GM19468 (cell line): ENCODE results near the gene TLCD2.
"Not testable (repeated sequence)": the region's sequence is repeated elsewhere in the genome, so short reads cannot be mapped to it uniquely, and the experiment has no call there.

Source experiments
- ATAC-seq: cut with Tn5 transposase; IDR thresholded peaks from one replicate; pipeline ENCODE4 v1.9.1; 2021; ENCODE audit warnings: mild to moderate bottlenecking, moderate library complexity, moderate number of reproducible peaks; ENCODE audit not compliant: unreplicated experiment; ENCODE audit errors: extremely low read depth

TLCD2 gene

GRCh38 chr17:1718362-1719165 lies 8.4 kb upstream of the TLCD2 start:
- ATAC-seq, result no peak

GRCh38 chr17:1716912-1717695 lies 6.9 kb upstream of the TLCD2 start:
- ATAC-seq, result peak; percentile 37

GRCh38 chr17:1716076-1716911 lies 6.1 kb upstream of the TLCD2 start:
- ATAC-seq, result peak; percentile 71

- no peak for ATAC-seq
These were observed 5.6 kb upstream of the TLCD2 start for GRCh38 chr17:1715803-1716075.

GRCh38 chr17:1714980-1715802 lies 5.0 kb upstream of the TLCD2 start:
- no peak for ATAC-seq

- no peak for ATAC-seq
These were observed 4.3 kb upstream of the TLCD2 start for GRCh38 chr17:1714427-1714979.

- ATAC-seq, result no peak
These were observed 3.8 kb upstream of the TLCD2 start for GRCh38 chr17:1713878-1714426.

- no peak for ATAC-seq
These were observed 3.1 kb upstream of the TLCD2 start for GRCh38 chr17:1713160-1713877.

- ATAC-seq, result no peak
These were observed 2.1 kb upstream of the TLCD2 start for GRCh38 chr17:1712271-1712670.

- no peak for ATAC-seq
These were observed 1.6 kb upstream of the TLCD2 start for GRCh38 chr17:1711804-1712203.

- ATAC-seq, result no peak
These were observed 803 bp upstream of the TLCD2 start for GRCh38 chr17:1710807-1711553.

- no peak for ATAC-seq
These were observed 700 bp downstream of the TLCD2 start for GRCh38 chr17:1709403-1709951.

GRCh38 chr17:1708791-1709346 lies 1.3 kb downstream of the TLCD2 start:
- not testable (repeated sequence) for ATAC-seq

- no peak for ATAC-seq
These were observed 3.1 kb downstream of the TLCD2 start for GRCh38 chr17:1707107-1707506.

- no peak for ATAC-seq
These were observed 5.2 kb downstream of the TLCD2 start for GRCh38 chr17:1705004-1705403.

GRCh38 chr17:1703063-1703462 lies 7.1 kb downstream of the TLCD2 start:
- no peak for ATAC-seq

GRCh38 chr17:1699891-1700290 lies 10.3 kb downstream of the TLCD2 start:
- ATAC-seq, result not testable (repeated sequence)
